H1 (cell line): Measurements from ENCODE around the gene SLC25A22. TPM values are rescaled to one million over a fixed set of nuclear protein-coding genes. Genes with fewer than 3 reads are reported as not detected.

Source experiments
- CTCF ChIA-PET: fragments of 300-600 bp; sonication (Branson Sonifier 250); formaldehyde crosslinking; loops from one replicate; lab custom pipeline; 2021; ENCODE audit not compliant: partially characterized antibody; lab: Charles Lee
- POLR2A ChIA-PET: fragments of 300-600 bp; sonication (Branson Sonifier 250); formaldehyde crosslinking; loops from one replicate; lab custom pipeline; 2021; ENCODE audit warnings: inconsistent platforms; ENCODE audit not compliant: partially characterized antibody; lab: Charles Lee
- DNase-seq, 2 experiments: peaks; one replicate each; pipeline versions ENCODE4 v3.0.0 to v3.0.0-alpha.2; 2010 to 2022; ENCODE audit warnings: low spot score in 2 of 2, low read depth in 1 of 2, mixed read lengths in 1 of 2
- FAIRE-seq: peaks from 2 replicates; lab custom pipeline; 2011; peaks lifted over from hg19 to GRCh38; lab: Jason Lieb, UNC
- H2AFZ ChIP-seq: 2 replicates; pipeline ENCODE4 v1.8.1; 2012; ENCODE audit warnings: low read length, inconsistent platforms
- H2AK5ac ChIP-seq: 2 replicates; pipeline ENCODE4 v1.6.1; 2013; ENCODE audit warnings: low read depth, low read length
- H2BK120ac ChIP-seq: replicated peaks from 2 replicates; pipeline ENCODE3; 2013; ENCODE audit warnings: low read depth, low read length, inconsistent platforms
- H2BK12ac ChIP-seq: 2 replicates; pipeline ENCODE4 v1.6.1; 2013; ENCODE audit warnings: low read depth, low read length
- H2BK15ac ChIP-seq: 2 replicates; pipeline ENCODE4 v1.6.1; 2013; ENCODE audit warnings: low read length
- H2BK20ac ChIP-seq: 2 replicates; pipeline ENCODE4 v1.6.1; 2013; ENCODE audit warnings: low read length
- H2BK5ac ChIP-seq: 2 replicates; pipeline ENCODE4 v1.6.1; 2013; ENCODE audit warnings: low read depth, low read length
- H3K14ac ChIP-seq: 2 replicates; pipeline ENCODE4 v1.6.1; 2013; ENCODE audit warnings: inconsistent platforms; ENCODE audit not compliant: insufficient read length
- H3K18ac ChIP-seq: 2 replicates; pipeline ENCODE4 v1.6.1; 2013; ENCODE audit warnings: low read length; ENCODE audit errors: extremely low read depth
- H3K23ac ChIP-seq: 2 replicates; pipeline ENCODE4 v1.6.1; 2013; ENCODE audit warnings: inconsistent platforms; ENCODE audit not compliant: insufficient read length
- H3K23me2 ChIP-seq: 2 replicates; pipeline ENCODE4 v1.6.1; 2013; ENCODE audit warnings: low read depth, low read length
- H3K27ac ChIP-seq: 2 replicates; pipeline ENCODE4 v1.6.1; 2011; ENCODE audit warnings: low read depth, low read length, inconsistent platforms
- H3K27me3 ChIP-seq, 4 experiments: replicated peaks in 1 of 4; 1 replicate in 1 of 4; 2 replicates in 3 of 4; pipeline versions ENCODE4 v1.6.1 to v1.8.1; 2011 to 2013; ENCODE audit warnings: low read length in 3 of 4, mild to moderate bottlenecking in 3 of 4, inconsistent platforms in 2 of 4, mixed read lengths in 2 of 4, moderate library complexity in 1 of 4; ENCODE audit not compliant: control insufficient read depth in 3 of 4, insufficient read depth in 3 of 4; ENCODE audit errors: extremely low read depth in 1 of 4
- H3K36me3 ChIP-seq, 4 experiments: 2 replicates each; pipeline versions ENCODE4 v1.6.1 to v1.8.1; 2011 to 2013; ENCODE audit warnings: mild to moderate bottlenecking in 4 of 4, low read length in 3 of 4, moderate library complexity in 2 of 4, control low read depth in 1 of 4, inconsistent platforms in 1 of 4; ENCODE audit not compliant: insufficient read depth in 4 of 4, control insufficient read depth in 2 of 4
- H3K4ac ChIP-seq: replicated peaks from 2 replicates; pipeline ENCODE3; 2013; ENCODE audit warnings: low read length, low read depth, mixed read lengths, inconsistent platforms; ENCODE audit not compliant: insufficient read length
- H3K4me1 ChIP-seq, 4 experiments: replicated peaks in 1 of 4; 1 replicate in 1 of 4; 2 replicates in 3 of 4; pipeline versions ENCODE4 v1.6.1 to v1.8.1; 2011 to 2013; ENCODE audit warnings: low read length in 3 of 4, inconsistent platforms in 2 of 4, mixed read lengths in 1 of 4; ENCODE audit not compliant: insufficient read depth in 4 of 4, control insufficient read depth in 3 of 4
- H3K4me2 ChIP-seq, 2 experiments: 2 replicates each; pipeline versions ENCODE4 v1.6.1 to v1.8.1; 2011 to 2013; ENCODE audit warnings: low read depth in 2 of 2, low read length in 2 of 2, control low read depth in 1 of 2, inconsistent platforms in 1 of 2, mild to moderate bottlenecking in 1 of 2; ENCODE audit not compliant: insufficient read depth in 1 of 2
- H3K4me3 ChIP-seq, 4 experiments: fragments of 200-600, 300-600 bp in 1 of 4; sonication (generic), shearing (Covaris generic), sonication (Bioruptor Twin) in 1 of 4; 2 replicates each; pipeline versions ENCODE4 v1.5.1 to v1.8.1; 2011 to 2016; ENCODE audit warnings: low read length in 4 of 4, low read depth in 3 of 4, control low read depth in 2 of 4, inconsistent platforms in 2 of 4, mild to moderate bottlenecking in 2 of 4, mixed read lengths in 1 of 4, moderate library complexity in 1 of 4; ENCODE audit not compliant: insufficient read depth in 2 of 4; ENCODE audit errors: extremely low read depth in 1 of 4
- H3K56ac ChIP-seq: replicated peaks from 2 replicates; pipeline ENCODE3; 2013; ENCODE audit warnings: low read depth, mild to moderate bottlenecking, mixed read lengths, low read length, inconsistent platforms; ENCODE audit not compliant: insufficient read length
- H3K79me1 ChIP-seq: 2 replicates; pipeline ENCODE4 v1.6.1; 2013; ENCODE audit warnings: low read depth, low read length, control low read depth
- H3K79me2 ChIP-seq, 2 experiments: 2 replicates each; pipeline versions ENCODE4 v1.6.1 to v1.8.1; 2012 to 2013; ENCODE audit warnings: low read length in 2 of 2, mild to moderate bottlenecking in 2 of 2, inconsistent platforms in 1 of 2; ENCODE audit not compliant: insufficient read depth in 2 of 2, control insufficient read depth in 1 of 2
- H3K9ac ChIP-seq, 4 experiments: replicated peaks in 1 of 4; 1 replicate in 1 of 4; 2 replicates in 3 of 4; pipeline versions ENCODE4 v1.6.1 to v1.8.1; 2011 to 2013; ENCODE audit warnings: low read depth in 3 of 4, low read length in 3 of 4, control low read depth in 2 of 4, mild to moderate bottlenecking in 2 of 4, moderate library complexity in 2 of 4, inconsistent platforms in 1 of 4; ENCODE audit errors: extremely low read depth in 1 of 4
- H3K9me3 ChIP-seq, 2 experiments: 2 replicates each; pipeline versions ENCODE4 v1.6.1 to v1.8.1; 2012 to 2013; ENCODE audit warnings: mild to moderate bottlenecking in 2 of 2, moderate library complexity in 2 of 2, control low read depth in 1 of 2, inconsistent platforms in 1 of 2, low read depth in 1 of 2, low read length in 1 of 2, mixed read lengths in 1 of 2; ENCODE audit not compliant: insufficient read depth in 2 of 2
- H4K20me1 ChIP-seq, 2 experiments: replicated peaks in 1 of 2; 2 replicates each; pipeline versions ENCODE3 to v1.8.1; 2011 to 2013; ENCODE audit warnings: inconsistent platforms in 2 of 2, low read length in 2 of 2, mild to moderate bottlenecking in 1 of 2; ENCODE audit not compliant: insufficient read depth in 2 of 2, control insufficient read depth in 1 of 2
- H4K5ac ChIP-seq: 2 replicates; pipeline ENCODE4 v1.6.1; 2013; ENCODE audit warnings: low read length, low read depth, mixed read lengths, inconsistent platforms; ENCODE audit not compliant: insufficient read length
- H4K8ac ChIP-seq: 2 replicates; pipeline ENCODE4 v1.8.0; 2013; ENCODE audit warnings: mild to moderate bottlenecking, moderate library complexity, low read length, inconsistent platforms; ENCODE audit not compliant: insufficient read depth; ENCODE audit errors: extremely low read depth
- H4K91ac ChIP-seq: replicated peaks from 2 replicates; pipeline ENCODE3; 2013; ENCODE audit warnings: low read length, mixed read lengths, inconsistent platforms; ENCODE audit not compliant: insufficient read length
- CBX5 ChIP-seq: fragments of 300-800, 300-1000 bp; sonication (generic); IDR thresholded peaks from 2 replicates; pipeline ENCODE4 v1.7.1; 2016; ENCODE audit warnings: antibody characterized with exemption, low read length, low read depth
- E2F6 ChIP-seq: IDR thresholded peaks from 2 replicates; pipeline ENCODE4 v1.6.1; 2012; ENCODE audit warnings: inconsistent platforms
- KDM1A ChIP-seq: fragments of 200-600, 300-600 bp; sonication (generic); IDR thresholded peaks from 2 replicates; pipeline ENCODE4 v1.7.1; 2016; ENCODE audit warnings: mild to moderate bottlenecking, low read length, borderline replicate concordance
- MAFK ChIP-seq: IDR thresholded peaks from 2 replicates; pipeline ENCODE4 v1.6.1; 2012; ENCODE audit warnings: low read depth, mild to moderate bottlenecking, improper control_type of control experiment, low read length
- RFX5 ChIP-seq: IDR thresholded peaks from 2 replicates; pipeline ENCODE4 v1.6.1; 2011; ENCODE audit warnings: low read depth, low read length, improper control_type of control experiment, borderline replicate concordance
- SIN3A ChIP-seq, 2 experiments: IDR thresholded peaks in 1 of 2; conservative IDR thresholded peaks in 1 of 2; 2 replicates each; pipeline ENCODE4 v1.6.1; 2011 to 2012; ENCODE audit warnings: low read length in 2 of 2, improper control_type of control experiment in 1 of 2, low read depth in 1 of 2, mild to moderate bottlenecking in 1 of 2
- SUZ12 ChIP-seq: fragments of 200-600 bp; sonication (generic); IDR thresholded peaks from 2 replicates; pipeline ENCODE4 v1.6.1; 2012; ENCODE audit warnings: mild to moderate bottlenecking, inconsistent platforms, low read length, moderate library complexity, mixed read lengths
- TBP ChIP-seq: IDR thresholded peaks from 2 replicates; pipeline ENCODE4 v1.6.1; 2011; ENCODE audit warnings: low read depth, low read length, improper control_type of control experiment
- WGBS, 2 experiments: shearing (Covaris generic) in 1 of 2; methylation state at CpG; one replicate each; pipeline versions ENCODE4 v1.1.6 to v1.1.7; 2013 to 2015; ENCODE audit warnings: low lambda C conversion rate in 2 of 2, mixed read lengths in 2 of 2, inconsistent platforms in 1 of 2, low coverage in 1 of 2, missing lambda C conversion rate in 1 of 2; ENCODE audit not compliant: insufficient replicate concordance in 2 of 2, insufficient coverage in 1 of 2, insufficient read length in 1 of 2; ENCODE audit errors: extremely low coverage in 1 of 2, missing lambda C conversion rate in 1 of 2; 5-methylcytosine and 5-hydroxymethylcytosine counted together
- polyA plus RNA-seq, 7 experiments: library from polyadenylated mRNA; depleted of rRNA in 3 of 7; stranded (reverse) in 5 of 7; unstranded in 2 of 7; fragments of >200 nt in 5 of 7; fragments of 200-250 nt in 2 of 7; gene quantifications; 1 replicate in 5 of 7; 2 replicates in 1 of 7; 4 replicates in 1 of 7; pipeline versions ENCODE4 v1.2.1 to v1.2.3, GENCODE V29; 2011 to 2013; ENCODE audit warnings: missing spikeins in 2 of 7, mixed read lengths in 2 of 7
- total RNA-seq: library from RNA; stranded (reverse); fragmentation: NEBNext Ultra II Directional; extraction: Animal tissue kit (Norgen Biotek cat#: 25700); gene quantifications from 2 replicates; pipeline ENCODE4 v1.2.1, GENCODE V29; 2021

Gene SLC25A22
- total and polyA plus RNA-seq, 2 of the 8 experiments (the other 6 are each of a cell fraction or from before 2014, with no cell fraction given), result 31.5 to 48.0 TPM

GRCh38 chr11:777288-778255 is 20.5 kb downstream of the SLC25A22 start, which contains the start of gene GATD1:
GATD1 (minus strand) TSS chr11:777487; CDS start chr11:777462, 25 bp downstream.
- Histone ChIP-seq H3K14ac (no peak within 1 kb of the TSS), H3K79me2 (peaks cover 7 to 42% of the 10 kb centered on the region in 2 experiments; a peak in 3 of 4 replicates), H2AK5ac (peak within 1 kb of the TSS; percentile 75; the same call in 1 of the 2 replicates), H3K27ac (peak within 1 kb of the TSS; percentile 91; the same call in 1 of the 2 replicates), H3K23ac (no peak within 1 kb of the TSS), H3K4me3 (peak within 1 kb of the TSS; percentile 77 to 91 (median 85)), H3K36me3 (peaks cover 0 to 7% (median 4%) of the 10 kb centered on the region in 4 experiments; a peak in 3 of 8 replicates), H2BK15ac (peak within 1 kb of the TSS; percentile 92; the same call in 1 of the 2 replicates), H4K8ac (peak within 1 kb of the TSS; percentile 91), H2BK12ac (peak within 1 kb of the TSS; percentile 60; the same call in 1 of the 2 replicates), H3K27me3 (no peaks in the 10 kb centered on the region; a peak in 1 of 7 replicates), H3K56ac (peak within 1 kb of the TSS; percentile 92), H2BK20ac (no peak within 1 kb of the TSS), H3K9ac (peak within 1 kb of the TSS; percentile 62 to 95 (median 82)), H4K91ac (peak within 1 kb of the TSS; percentile 65), H3K4me1 (peaks cover 3 to 25% (median 12%) of the 10 kb centered on the region in 4 experiments), H3K4ac (peak within 1 kb of the TSS; percentile 91), H2AFZ (no peak within 1 kb of the TSS), H3K4me2 (peak within 1 kb of the TSS; percentile 85 to 86), H4K20me1 (peaks cover 14 to 31% of the 10 kb centered on the region in 2 experiments), H4K5ac (peak within 1 kb of the TSS; percentile 91), H3K23me2 (peaks cover 13% of the 10 kb centered on the region; the same call in 1 of the 2 replicates), H3K9me3 (no peaks in the 10 kb centered on the region), H3K18ac (peak within 1 kb of the TSS; percentile 81), H3K79me1 (0 out of 2 replicates have a peak, but pooled peaks cover 6% of the 10 kb centered on the region), H2BK120ac (no peak within 1 kb of the TSS), H2BK5ac (peak within 1 kb of the TSS; percentile 77)
- ChIA-PET POLR2A (interaction anchor here (0.6 to 35.3 kb wide), 20 partner anchors 9 to 978 kb away, joined by 3 to 636 read pairs (median 4); partner anchors contain the start of genes CEND1, PNPLA2, RPLP2 and TALDO1), CTCF (interaction anchor here (0.6 to 2.9 kb wide), 7 partner anchors 12 to 259 kb away, joined by 3 to 15 read pairs (median 3); partner anchors contain the start of gene MUC6)
- WGBS, 2 experiments, result 6% methylated on average over 53 of the region's 110 CpGs; no CpG with 5 or more reads in 1 of the 2 experiments
- FAIRE-seq, result no peak
- peak in 1 of 2 experiments; percentile 98 for DNase-seq
- TF ChIP-seq TBP (peak; percentile 50; the same call in 1 of the 2 replicates), KDM1A (no peak), SIN3A (conservative IDR thresholded peaks at IDR 0.05 in 1 of 2, IDR thresholded peaks at IDR 0.05 in 1 of 2; ENCODE audit: low read depth in 1 of 2, low read length in 2 of 2) (peak in 1 of 2 experiments; percentile 73; a peak in 2 of 4 replicates), CBX5 (no peak), SUZ12 (no peak), E2F6 (peak; percentile 8; the same call in 1 of the 2 replicates), RFX5 (no peak), MAFK (no peak)
